ENCODE data around the gene ATRNL1. TPM values are rescaled to one million over a fixed set of nuclear protein-coding genes. Genes with fewer than 3 reads are reported as not detected.

The ATRNL1 gene
- total and polyA plus RNA-seq, 2 of the 8 experiments (the other 6 are each of a cell fraction or from before 2014, with no cell fraction given): 5.1 to 17.6 TPM

DNA sequence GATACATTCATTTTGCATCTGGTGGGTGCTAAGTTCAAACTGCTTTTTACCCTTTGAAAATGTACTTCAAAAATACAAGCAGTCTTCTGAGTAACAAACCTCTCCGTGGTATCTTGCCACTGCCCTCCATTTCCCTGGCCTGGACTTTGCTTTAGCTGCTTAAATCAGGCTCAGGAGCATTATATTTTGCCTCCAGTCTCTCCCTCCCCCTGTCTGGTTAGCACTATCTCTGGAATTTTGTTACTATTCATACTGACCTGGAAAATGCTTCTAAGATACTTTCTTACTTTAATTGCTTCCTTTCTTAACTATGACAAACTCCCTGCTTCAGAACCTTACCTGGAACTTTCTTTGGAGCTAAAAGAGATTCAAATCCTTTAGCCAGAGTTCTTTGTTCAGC, 810.0 kb downstream of the ATRNL1 start:
- no peaks in the 10 kb centered on the region for H3K36me3 ChIP-seq (ENCODE audit: control insufficient read depth in 2 of 4, insufficient read depth in 4 of 4, low read length in 3 of 4)
- 93% methylated on average over 1 of the region's 1 CpG; no CpG with 5 or more reads in 1 of the 2 experiments for WGBS, 2 experiments (ENCODE audit: extremely low coverage in 1 of 2, insufficient coverage in 1 of 2, insufficient read length in 1 of 2, insufficient replicate concordance in 2 of 2, low coverage in 1 of 2, low lambda C conversion rate in 2 of 2, missing lambda C conversion rate in 1 of 2)
- H3K9ac ChIP-seq (replicated peaks in 1 of 4; ENCODE audit: extremely low read depth in 1 of 4, low read depth in 3 of 4, low read length in 3 of 4): no peak overlapping the region
- H3K79me1 ChIP-seq (ENCODE audit: low read depth, low read length): no peaks in the 10 kb centered on the region
- H3K4me3 ChIP-seq (ENCODE audit: extremely low read depth in 1 of 4, insufficient read depth in 2 of 4, low read depth in 3 of 4, low read length in 4 of 4): no peak overlapping the region
- DNase-seq (ENCODE audit: low read depth in 1 of 2, low spot score in 2 of 2) (no peak), FAIRE-seq (no peak)
- H2BK120ac ChIP-seq (replicated peaks; ENCODE audit: low read depth, low read length): no peak overlapping the region
- ChIA-PET CTCF (ENCODE audit: partially characterized antibody) (interaction anchor here (0.6 to 2.1 kb wide), 5 partner anchors 9 to 209 kb away, joined by 3 to 8 read pairs (median 5); no protein-coding TSS in a partner anchor), POLR2A (ENCODE audit: partially characterized antibody) (no interaction called here)
- no peak overlapping the region for H2AK5ac ChIP-seq (ENCODE audit: low read depth, low read length)
- no peak overlapping the region for H3K14ac ChIP-seq (ENCODE audit: insufficient read length)
- H2BK20ac ChIP-seq (ENCODE audit: low read length): no peak overlapping the region
- no peak overlapping the region for H3K18ac ChIP-seq (ENCODE audit: extremely low read depth, low read length)
- H3K9me3 ChIP-seq (ENCODE audit: insufficient read depth in 2 of 2, low read depth in 1 of 2, low read length in 1 of 2): no peaks in the 10 kb centered on the region
- H3K23ac ChIP-seq (ENCODE audit: insufficient read length): no peak overlapping the region
- H2BK15ac ChIP-seq (ENCODE audit: low read length): no peak overlapping the region
- no peak overlapping the region for H3K56ac ChIP-seq (replicated peaks; ENCODE audit: insufficient read length, low read depth, low read length)
- H3K4me2 ChIP-seq (ENCODE audit: insufficient read depth in 1 of 2, low read depth in 2 of 2, low read length in 2 of 2): no peak overlapping the region
- no peak overlapping the region for H3K27ac ChIP-seq (ENCODE audit: low read depth, low read length)
- H4K20me1 ChIP-seq (replicated peaks in 1 of 2; ENCODE audit: control insufficient read depth in 1 of 2, insufficient read depth in 2 of 2, low read length in 2 of 2): no peaks in the 10 kb centered on the region
- H4K8ac ChIP-seq (ENCODE audit: extremely low read depth, insufficient read depth, low read length): no peak overlapping the region
- peaks cover 0 to 3% (median 1%) of the 10 kb centered on the region in 4 experiments; a peak in 3 of 7 replicates for H3K4me1 ChIP-seq (replicated peaks in 1 of 4; ENCODE audit: control insufficient read depth in 3 of 4, insufficient read depth in 4 of 4, low read length in 3 of 4)
- no peaks in the 10 kb centered on the region for H3K79me2 ChIP-seq (ENCODE audit: control insufficient read depth in 1 of 2, insufficient read depth in 2 of 2, low read length in 2 of 2)
- H4K5ac ChIP-seq (ENCODE audit: insufficient read length, low read depth, low read length): no peak overlapping the region
- no peak overlapping the region for H3K4ac ChIP-seq (replicated peaks; ENCODE audit: insufficient read length, low read depth, low read length)
- H3K23me2 ChIP-seq (ENCODE audit: low read depth, low read length): no peaks in the 10 kb centered on the region
- no peak overlapping the region for H2AFZ ChIP-seq (ENCODE audit: low read length)
- no peak overlapping the region for H4K91ac ChIP-seq (replicated peaks; ENCODE audit: insufficient read length, low read length)
- no peaks in the 10 kb centered on the region for H3K27me3 ChIP-seq (replicated peaks in 1 of 4; ENCODE audit: control insufficient read depth in 3 of 4, extremely low read depth in 1 of 4, insufficient read depth in 3 of 4, low read length in 3 of 4)
- no peak overlapping the region for H2BK12ac ChIP-seq (ENCODE audit: low read depth, low read length)
- no peak overlapping the region for H2BK5ac ChIP-seq (ENCODE audit: low read depth, low read length)
- no peak for TF ChIP-seq NANOG (IDR thresholded peaks at IDR 0.05; ENCODE audit: insufficient read depth, low read depth, low read length, poor library complexity, severe bottlenecking)
- TF ChIP-seq, protein P1, sequence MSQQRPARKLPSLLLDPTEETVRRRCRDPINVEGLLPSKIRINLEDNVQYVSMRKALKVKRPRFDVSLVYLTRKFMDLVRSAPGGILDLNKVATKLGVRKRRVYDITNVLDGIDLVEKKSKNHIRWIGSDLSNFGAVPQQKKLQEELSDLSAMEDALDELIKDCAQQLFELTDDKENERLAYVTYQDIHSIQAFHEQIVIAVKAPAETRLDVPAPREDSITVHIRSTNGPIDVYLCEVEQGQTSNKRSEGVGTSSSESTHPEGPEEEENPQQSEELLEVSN (IDR thresholded peaks at IDR 0.05): no peak
- TF ChIP-seq SIRT6 (IDR thresholded peaks at IDR 0.05; ENCODE audit: low read length): no peak
- TF ChIP-seq FOSL1 (IDR thresholded peaks at IDR 0.05; ENCODE audit: insufficient read depth, low read depth, low read length): no peak
- TF ChIP-seq ZNF274 (IDR thresholded peaks at IDR 0.05; ENCODE audit: borderline replicate concordance, extremely low read depth, low read length): no peak
- TF ChIP-seq, protein P2, sequence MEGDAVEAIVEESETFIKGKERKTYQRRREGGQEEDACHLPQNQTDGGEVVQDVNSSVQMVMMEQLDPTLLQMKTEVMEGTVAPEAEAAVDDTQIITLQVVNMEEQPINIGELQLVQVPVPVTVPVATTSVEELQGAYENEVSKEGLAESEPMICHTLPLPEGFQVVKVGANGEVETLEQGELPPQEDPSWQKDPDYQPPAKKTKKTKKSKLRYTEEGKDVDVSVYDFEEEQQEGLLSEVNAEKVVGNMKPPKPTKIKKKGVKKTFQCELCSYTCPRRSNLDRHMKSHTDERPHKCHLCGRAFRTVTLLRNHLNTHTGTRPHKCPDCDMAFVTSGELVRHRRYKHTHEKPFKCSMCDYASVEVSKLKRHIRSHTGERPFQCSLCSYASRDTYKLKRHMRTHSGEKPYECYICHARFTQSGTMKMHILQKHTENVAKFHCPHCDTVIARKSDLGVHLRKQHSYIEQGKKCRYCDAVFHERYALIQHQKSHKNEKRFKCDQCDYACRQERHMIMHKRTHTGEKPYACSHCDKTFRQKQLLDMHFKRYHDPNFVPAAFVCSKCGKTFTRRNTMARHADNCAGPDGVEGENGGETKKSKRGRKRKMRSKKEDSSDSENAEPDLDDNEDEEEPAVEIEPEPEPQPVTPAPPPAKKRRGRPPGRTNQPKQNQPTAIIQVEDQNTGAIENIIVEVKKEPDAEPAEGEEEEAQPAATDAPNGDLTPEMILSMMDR (IDR thresholded peaks at IDR 0.05; ENCODE audit: control extremely low read depth in 1 of 3, insufficient read depth in 1 of 3, low read depth in 1 of 3, low read length in 3 of 3): no peak
- TF ChIP-seq RFX5 (IDR thresholded peaks at IDR 0.05; ENCODE audit: borderline replicate concordance, low read depth, low read length): no peak
- TF ChIP-seq, protein P3, sequence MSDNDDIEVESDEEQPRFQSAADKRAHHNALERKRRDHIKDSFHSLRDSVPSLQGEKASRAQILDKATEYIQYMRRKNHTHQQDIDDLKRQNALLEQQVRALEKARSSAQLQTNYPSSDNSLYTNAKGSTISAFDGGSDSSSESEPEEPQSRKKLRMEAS (IDR thresholded peaks at IDR 0.05): no peak
- TF ChIP-seq HDAC2 (IDR thresholded peaks at IDR 0.05; ENCODE audit: borderline replicate concordance in 1 of 2, low read depth in 2 of 2, low read length in 2 of 2): no peak
- no peak for TF ChIP-seq TBP (IDR thresholded peaks at IDR 0.05; ENCODE audit: low read depth, low read length)

All from H1 (cell line).